GM19099 (cell line): ENCODE data around the gene SYNE2.

Experiments
- POLR2A ChIP-seq: IDR thresholded peaks from 3 replicates; pipeline ENCODE4 v1.6.1; 2011; ENCODE audit warnings: low read depth; ENCODE audit not compliant: insufficient read length; ENCODE audit errors: extremely low read depth

Gene SYNE2

DNA sequence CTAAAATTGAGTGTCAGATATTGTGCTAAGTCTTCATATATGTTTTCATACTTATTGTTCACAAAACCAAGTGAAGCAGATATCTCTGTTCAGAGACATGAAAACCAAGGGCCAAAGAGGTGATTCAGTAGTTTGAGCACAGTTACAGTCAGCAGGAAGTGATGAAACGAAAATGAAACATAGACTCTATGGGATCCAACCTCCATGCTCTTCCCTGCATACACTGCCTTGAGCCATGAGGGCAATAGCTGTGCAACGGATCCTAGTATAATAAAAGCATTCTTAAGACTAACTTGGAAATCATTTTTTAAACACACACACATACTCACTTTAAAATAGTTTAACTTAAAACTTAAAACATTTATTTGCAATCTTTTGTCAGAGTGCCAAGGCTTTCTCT lies 413.4 kb downstream of the SYNE2 start:
- TF ChIP-seq POLR2A, result no peak

DNA sequence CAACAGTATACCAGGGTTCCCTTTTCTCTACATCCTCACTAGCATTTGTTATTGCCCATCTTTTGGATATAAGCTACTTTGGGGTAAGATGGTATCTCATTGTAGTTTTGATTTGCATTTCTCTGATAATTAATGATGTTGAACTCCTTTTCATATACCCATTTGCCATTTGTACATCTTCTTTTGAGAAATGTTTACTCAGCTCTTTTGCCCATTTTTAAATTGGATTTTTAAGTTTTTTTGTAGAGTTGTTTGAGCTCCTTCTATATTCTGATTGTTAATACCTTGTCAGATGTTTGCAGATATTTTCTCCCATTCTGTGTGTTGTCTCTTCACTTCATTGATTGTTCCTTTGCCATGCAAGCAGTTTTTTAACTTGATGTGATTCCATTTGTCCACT lies 419.2 kb downstream of the SYNE2 start:
- no peak for TF ChIP-seq POLR2A
